Spleen (tissue), 7 donors: ENCODE data around the gene CHKA.

Experiments used
- POLR2A ChIP-seq, 3 donors: fragments of 450-650 bp; IDR thresholded peaks; one replicate each; pipeline ENCODE4 v1.5.1; 2017; ENCODE audit warnings: antibody characterized with exemption in 3 of 3, mild to moderate bottlenecking in 1 of 3
- POLR2AphosphoS5 ChIP-seq, 3 donors: sonication (generic); formaldehyde crosslinking; IDR thresholded peaks; one replicate each; pipeline ENCODE4 v1.5.1; 2017; ENCODE audit warnings: antibody characterized with exemption in 3 of 3
- TF ChIP-seq, protein P1 (sequence below), 11 experiments: fragments of 200-600 bp in 7 of 11; fragments of 450-650 bp in 4 of 11; sonication (generic) in 4 of 11; IDR thresholded peaks in 8 of 11; conservative IDR thresholded peaks in 3 of 11; 1 replicate in 7 of 11; 2 replicates in 4 of 11; pipeline versions ENCODE4 v1.4.0 to v1.8.0; 2016 to 2021; ENCODE audit warnings: antibody characterized with exemption in 11 of 11, inconsistent platforms in 4 of 11, mild to moderate bottlenecking in 1 of 11
- donor health status: DM: no; HTN: no; CAD: no; lungs with moderate emphysema.
- donor health status: DM: no; HTN: no; CAD: no.
- donor health status: DM: no; HTN: no; CAD: no.

GRCh38 chr11:68038718-68039525, 82.3 kb downstream of the CHKA start, which contains the start of gene TCIRG1:
- TF ChIP-seq, protein P1, sequence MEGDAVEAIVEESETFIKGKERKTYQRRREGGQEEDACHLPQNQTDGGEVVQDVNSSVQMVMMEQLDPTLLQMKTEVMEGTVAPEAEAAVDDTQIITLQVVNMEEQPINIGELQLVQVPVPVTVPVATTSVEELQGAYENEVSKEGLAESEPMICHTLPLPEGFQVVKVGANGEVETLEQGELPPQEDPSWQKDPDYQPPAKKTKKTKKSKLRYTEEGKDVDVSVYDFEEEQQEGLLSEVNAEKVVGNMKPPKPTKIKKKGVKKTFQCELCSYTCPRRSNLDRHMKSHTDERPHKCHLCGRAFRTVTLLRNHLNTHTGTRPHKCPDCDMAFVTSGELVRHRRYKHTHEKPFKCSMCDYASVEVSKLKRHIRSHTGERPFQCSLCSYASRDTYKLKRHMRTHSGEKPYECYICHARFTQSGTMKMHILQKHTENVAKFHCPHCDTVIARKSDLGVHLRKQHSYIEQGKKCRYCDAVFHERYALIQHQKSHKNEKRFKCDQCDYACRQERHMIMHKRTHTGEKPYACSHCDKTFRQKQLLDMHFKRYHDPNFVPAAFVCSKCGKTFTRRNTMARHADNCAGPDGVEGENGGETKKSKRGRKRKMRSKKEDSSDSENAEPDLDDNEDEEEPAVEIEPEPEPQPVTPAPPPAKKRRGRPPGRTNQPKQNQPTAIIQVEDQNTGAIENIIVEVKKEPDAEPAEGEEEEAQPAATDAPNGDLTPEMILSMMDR (IDR thresholded peaks at IDR 0.05 in 8 of 11, conservative IDR thresholded peaks at IDR 0.05 in 3 of 11), result peak in 4 of 11 experiments; percentile 18 to 51 (median 38)
- TF ChIP-seq POLR2A (IDR thresholded peaks at IDR 0.05) (peak; percentile 39 to 90 (median 69)), POLR2AphosphoS5 (IDR thresholded peaks at IDR 0.05) (peak; percentile 96 to 98 (median 96))
